Neural cell (in vitro differentiated cells): ENCODE data around the gene OR6B3.

Experiments used
- EP300 ChIP-seq: fragments of 450-650 bp; conservative IDR thresholded peaks from 2 replicates; pipeline ENCODE4 v1.6.1; 2014; ENCODE audit warnings: antibody characterized with exemption, mild to moderate bottlenecking, moderate library complexity; ENCODE audit not compliant: poor library complexity, severe bottlenecking
- EZH2 ChIP-seq: fragments of 200-600, 300-800 bp; shearing (Covaris generic), sonication (generic); IDR thresholded peaks from 2 replicates; pipeline ENCODE4 v1.6.1; 2014; ENCODE audit warnings: antibody characterized with exemption, low read length, borderline replicate concordance, mild to moderate bottlenecking; ENCODE audit not compliant: insufficient read depth, poor library complexity, severe bottlenecking
- POLR2AphosphoS5 ChIP-seq: IDR thresholded peaks from 2 replicates; pipeline ENCODE4 v1.6.1; 2012
- TAF1 ChIP-seq: IDR thresholded peaks from 2 replicates; pipeline ENCODE4 v1.6.1; 2012; ENCODE audit warnings: low read depth
- TF ChIP-seq, protein P1 (sequence below): fragments of 450-650 bp; IDR thresholded peaks from 2 replicates; pipeline ENCODE4 v1.5.1; 2014; ENCODE audit warnings: antibody characterized with exemption, mild to moderate bottlenecking, moderate library complexity; ENCODE audit not compliant: poor library complexity, severe bottlenecking
- TF ChIP-seq, protein P2 (sequence below): IDR thresholded peaks from 2 replicates; pipeline ENCODE4 v1.6.1; 2012; ENCODE audit warnings: borderline replicate concordance

DNA sequence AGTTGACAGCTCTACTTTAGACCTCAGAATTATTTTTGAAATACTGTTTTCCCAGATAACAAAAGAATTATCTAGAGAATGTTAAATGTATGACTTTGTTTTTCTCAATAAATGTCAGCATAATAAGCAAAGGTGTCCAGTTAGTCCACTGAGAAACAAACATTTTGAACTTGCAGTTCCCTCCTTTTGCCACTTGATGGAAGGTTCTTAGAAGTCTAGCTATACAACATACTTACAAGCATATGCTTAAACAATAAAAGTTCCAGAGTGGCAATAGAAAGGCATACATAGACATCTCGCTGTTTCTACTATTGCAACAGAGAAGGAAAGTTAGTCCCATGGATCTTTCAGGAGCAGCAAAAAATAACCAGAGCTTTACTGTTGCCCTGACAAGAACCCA is 40.0 kb downstream of the OR6B3 start:
- TF ChIP-seq, protein P1, sequence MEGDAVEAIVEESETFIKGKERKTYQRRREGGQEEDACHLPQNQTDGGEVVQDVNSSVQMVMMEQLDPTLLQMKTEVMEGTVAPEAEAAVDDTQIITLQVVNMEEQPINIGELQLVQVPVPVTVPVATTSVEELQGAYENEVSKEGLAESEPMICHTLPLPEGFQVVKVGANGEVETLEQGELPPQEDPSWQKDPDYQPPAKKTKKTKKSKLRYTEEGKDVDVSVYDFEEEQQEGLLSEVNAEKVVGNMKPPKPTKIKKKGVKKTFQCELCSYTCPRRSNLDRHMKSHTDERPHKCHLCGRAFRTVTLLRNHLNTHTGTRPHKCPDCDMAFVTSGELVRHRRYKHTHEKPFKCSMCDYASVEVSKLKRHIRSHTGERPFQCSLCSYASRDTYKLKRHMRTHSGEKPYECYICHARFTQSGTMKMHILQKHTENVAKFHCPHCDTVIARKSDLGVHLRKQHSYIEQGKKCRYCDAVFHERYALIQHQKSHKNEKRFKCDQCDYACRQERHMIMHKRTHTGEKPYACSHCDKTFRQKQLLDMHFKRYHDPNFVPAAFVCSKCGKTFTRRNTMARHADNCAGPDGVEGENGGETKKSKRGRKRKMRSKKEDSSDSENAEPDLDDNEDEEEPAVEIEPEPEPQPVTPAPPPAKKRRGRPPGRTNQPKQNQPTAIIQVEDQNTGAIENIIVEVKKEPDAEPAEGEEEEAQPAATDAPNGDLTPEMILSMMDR, result no peak
- no peak for TF ChIP-seq POLR2AphosphoS5
- TF ChIP-seq, protein P2, sequence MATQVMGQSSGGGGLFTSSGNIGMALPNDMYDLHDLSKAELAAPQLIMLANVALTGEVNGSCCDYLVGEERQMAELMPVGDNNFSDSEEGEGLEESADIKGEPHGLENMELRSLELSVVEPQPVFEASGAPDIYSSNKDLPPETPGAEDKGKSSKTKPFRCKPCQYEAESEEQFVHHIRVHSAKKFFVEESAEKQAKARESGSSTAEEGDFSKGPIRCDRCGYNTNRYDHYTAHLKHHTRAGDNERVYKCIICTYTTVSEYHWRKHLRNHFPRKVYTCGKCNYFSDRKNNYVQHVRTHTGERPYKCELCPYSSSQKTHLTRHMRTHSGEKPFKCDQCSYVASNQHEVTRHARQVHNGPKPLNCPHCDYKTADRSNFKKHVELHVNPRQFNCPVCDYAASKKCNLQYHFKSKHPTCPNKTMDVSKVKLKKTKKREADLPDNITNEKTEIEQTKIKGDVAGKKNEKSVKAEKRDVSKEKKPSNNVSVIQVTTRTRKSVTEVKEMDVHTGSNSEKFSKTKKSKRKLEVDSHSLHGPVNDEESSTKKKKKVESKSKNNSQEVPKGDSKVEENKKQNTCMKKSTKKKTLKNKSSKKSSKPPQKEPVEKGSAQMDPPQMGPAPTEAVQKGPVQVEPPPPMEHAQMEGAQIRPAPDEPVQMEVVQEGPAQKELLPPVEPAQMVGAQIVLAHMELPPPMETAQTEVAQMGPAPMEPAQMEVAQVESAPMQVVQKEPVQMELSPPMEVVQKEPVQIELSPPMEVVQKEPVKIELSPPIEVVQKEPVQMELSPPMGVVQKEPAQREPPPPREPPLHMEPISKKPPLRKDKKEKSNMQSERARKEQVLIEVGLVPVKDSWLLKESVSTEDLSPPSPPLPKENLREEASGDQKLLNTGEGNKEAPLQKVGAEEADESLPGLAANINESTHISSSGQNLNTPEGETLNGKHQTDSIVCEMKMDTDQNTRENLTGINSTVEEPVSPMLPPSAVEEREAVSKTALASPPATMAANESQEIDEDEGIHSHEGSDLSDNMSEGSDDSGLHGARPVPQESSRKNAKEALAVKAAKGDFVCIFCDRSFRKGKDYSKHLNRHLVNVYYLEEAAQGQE, result no peak
- TF ChIP-seq TAF1, result no peak
- no peak for TF ChIP-seq EP300
- no peak for TF ChIP-seq EZH2
